Fibroblast of skin of right biceps (primary cell): Measurements from ENCODE around the gene CCL3.
"Not testable (repeated sequence)": the region's sequence is repeated elsewhere in the genome, so short reads cannot be mapped to it uniquely, and the experiment has no call there.

Experiments
- DNase-seq: peaks from one replicate; pipeline ENCODE4 v3.0.0-alpha.2; 2013

The CCL3 gene

GRCh38 chr17:36114971-36115648 is 25.2 kb upstream of the CCL3 start:
- DNase-seq = not testable (repeated sequence)

DNA sequence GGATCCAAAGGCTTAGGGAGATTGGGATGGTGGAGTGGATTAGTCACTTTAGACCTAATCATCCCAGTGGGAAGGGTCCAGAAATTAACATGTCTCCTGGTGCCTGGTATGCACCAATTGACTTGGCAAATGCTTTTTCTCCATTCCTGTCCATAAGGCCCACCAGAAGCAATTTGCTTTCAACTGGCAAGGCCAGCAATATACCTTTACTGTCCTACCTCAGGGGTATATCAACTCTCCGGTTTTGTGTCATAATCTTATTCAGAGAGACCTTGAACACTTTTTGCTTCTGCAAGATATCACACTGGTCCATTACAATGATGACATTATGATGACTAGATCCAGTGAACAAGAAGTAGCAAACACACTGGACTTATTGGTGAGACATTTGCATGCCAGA is 23.2 kb upstream of the CCL3 start:
- not testable (repeated sequence) for DNase-seq

- DNase-seq = no peak
Observed at GRCh38 chr17:36112572-36112971, 22.6 kb upstream of the CCL3 start.

DNA sequence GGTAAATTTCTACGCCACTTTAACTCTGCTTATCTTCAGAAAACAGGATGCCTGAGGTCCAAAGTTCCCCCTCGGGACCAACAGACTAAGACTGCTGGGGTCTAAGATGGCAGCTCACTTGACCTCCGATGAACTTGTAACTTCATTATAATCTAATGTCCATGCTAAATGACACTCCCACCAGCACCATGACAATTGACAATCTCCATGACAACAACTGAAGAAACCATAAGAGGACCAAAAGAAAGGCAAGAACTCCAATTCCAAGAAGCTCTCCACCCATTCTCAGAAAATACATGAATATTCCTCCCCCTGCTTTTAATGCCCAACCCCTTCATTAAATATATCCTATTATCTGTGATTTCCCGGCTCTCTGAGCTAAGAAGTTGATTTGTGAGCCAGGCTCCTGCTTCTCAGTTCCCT is 21.1 kb upstream of the CCL3 start:
- DNase-seq = no peak

DNA sequence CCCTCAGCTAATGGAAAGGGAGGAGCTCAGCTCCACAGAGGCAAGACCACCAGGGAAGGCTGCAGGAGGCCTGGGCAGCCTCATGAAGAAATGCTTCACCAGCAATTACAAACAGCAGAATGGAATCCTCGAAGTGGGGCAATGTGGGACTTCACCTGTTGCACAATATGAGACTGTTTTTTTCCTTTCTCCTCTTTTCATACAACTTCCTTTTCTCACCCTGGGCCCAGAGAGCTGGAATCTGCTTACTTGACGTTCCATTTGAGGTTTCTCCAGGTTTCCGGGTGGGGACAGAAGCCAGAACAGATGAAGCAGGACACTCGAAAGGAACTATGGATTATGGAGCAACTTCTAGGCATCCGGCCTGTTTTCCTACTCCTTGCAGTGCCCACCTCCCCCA is 18.3 kb upstream of the CCL3 start:
- DNase-seq = not testable (repeated sequence)

GRCh38 chr17:36107660-36108059 is 17.7 kb upstream of the CCL3 start:
- no peak for DNase-seq

DNA sequence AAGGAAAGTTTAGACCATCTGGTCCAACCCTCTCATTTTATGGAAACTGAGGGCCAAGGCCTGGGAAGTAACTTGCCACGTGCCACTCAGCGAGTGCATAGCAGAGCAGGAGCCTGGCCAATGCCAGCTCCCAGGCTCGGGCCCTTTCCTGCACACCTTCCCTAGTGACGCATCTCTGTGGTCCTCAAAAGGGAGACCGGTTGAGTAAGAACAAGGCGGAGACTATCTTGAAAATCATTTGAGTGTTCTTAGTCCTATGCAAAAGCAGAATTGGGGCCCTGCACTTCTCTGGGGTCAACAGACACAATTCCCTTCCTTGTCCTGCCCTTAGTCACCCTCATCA is 16.5 kb upstream of the CCL3 start:
- no peak for DNase-seq

GRCh38 chr17:36105781-36106492 is 16.0 kb upstream of the CCL3 start:
- no peak for DNase-seq

DNA sequence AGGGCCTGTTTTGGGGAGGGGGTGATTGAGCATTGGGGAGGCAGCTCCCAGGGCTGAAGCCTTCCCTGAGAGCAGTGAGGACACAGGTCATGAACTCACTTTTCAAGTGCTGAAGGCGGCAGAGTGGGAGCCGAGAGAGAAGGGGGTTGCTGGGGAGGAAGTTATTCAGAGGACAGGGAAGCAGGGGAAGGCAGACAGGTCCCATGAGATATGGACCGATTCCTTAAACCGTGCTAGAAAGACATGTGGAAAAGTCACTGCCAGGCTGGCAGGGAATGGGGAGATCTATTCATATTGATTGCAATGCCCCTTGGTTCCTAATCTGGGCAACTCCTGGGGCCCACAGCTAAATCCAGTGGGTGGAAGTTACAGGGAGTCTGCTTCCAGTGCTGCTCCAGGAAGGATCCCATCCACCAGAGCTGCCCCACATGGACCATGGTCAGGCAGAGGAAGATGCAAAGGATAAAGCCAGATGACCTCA is 14.8 kb upstream of the CCL3 start:
- DNase-seq = no peak

GRCh38 chr17:36104246-36104645 is 14.3 kb upstream of the CCL3 start:
- DNase-seq = not testable (repeated sequence)

- DNase-seq = not testable (repeated sequence)
Observed at GRCh38 chr17:36103401-36103975, 13.5 kb upstream of the CCL3 start, which contains the start of gene CCL4. CCL4 (plus strand) TSS chr17:36103827; CDS start chr17:36103906, 79 bp downstream.

DNA sequence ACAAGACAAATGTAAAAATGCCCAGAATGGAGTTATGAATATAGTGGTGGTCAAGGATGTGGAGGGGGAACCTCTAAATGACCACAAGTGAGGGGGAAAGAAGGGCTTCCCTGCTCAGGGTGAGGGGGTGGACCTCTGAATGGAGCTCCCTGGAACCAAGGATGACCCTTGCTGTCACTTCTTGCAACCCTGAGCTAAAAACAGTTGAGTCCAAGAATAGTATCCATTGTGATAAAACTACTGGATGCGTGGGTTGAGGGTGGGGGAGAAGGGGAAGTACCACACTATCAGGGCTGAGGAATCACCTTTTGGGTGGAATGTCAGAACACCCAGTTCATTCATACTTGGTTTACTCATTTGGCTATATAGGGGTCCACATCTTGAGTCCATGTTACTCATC is 9.1 kb upstream of the CCL3 start:
- not testable (repeated sequence) for DNase-seq

- DNase-seq = no peak
Observed at GRCh38 chr17:36095992-36096391, 6.0 kb upstream of the CCL3 start.

DNA sequence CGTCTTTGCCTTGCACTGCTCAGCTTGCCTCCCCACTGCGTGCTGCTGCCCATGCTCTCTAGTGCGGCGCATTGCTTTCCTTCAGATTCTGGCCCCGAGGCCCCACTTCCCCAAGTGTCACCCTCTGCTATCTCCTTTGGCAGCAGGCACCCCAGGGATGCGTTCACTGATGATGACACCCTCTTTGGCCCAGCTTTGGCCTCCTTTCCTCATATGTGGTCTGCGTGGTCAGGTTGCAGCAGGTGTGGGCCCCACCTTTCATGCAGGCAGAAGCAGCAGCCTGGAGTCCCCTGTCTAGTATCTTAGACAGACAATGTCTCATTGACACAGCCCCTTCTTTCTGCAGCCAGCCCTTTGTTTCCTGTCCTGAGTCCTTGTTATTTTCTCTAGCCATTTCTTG is 4.8 kb upstream of the CCL3 start:
- no peak for DNase-seq

- no peak for DNase-seq
Observed at GRCh38 chr17:36094232-36094631, 4.3 kb upstream of the CCL3 start.

DNA sequence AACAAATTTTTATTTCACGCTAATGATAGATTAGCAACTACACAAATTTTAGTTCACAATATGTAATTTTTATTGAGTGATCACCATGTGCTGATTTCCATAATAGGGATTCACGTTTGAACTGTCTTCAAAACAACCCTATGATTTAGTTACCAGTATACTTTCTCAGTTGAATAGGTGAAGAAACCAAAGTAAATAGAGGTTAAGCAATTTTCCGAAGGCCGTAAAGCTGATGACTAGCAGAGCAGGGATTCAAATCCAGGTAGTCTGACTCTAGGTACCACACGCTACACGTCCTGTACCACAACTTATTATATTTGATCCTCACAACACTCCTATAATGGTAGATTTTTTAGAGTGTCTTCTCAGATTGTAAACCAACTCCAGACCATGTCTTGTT is 2.8 kb upstream of the CCL3 start:
- not testable (repeated sequence) for DNase-seq

DNA sequence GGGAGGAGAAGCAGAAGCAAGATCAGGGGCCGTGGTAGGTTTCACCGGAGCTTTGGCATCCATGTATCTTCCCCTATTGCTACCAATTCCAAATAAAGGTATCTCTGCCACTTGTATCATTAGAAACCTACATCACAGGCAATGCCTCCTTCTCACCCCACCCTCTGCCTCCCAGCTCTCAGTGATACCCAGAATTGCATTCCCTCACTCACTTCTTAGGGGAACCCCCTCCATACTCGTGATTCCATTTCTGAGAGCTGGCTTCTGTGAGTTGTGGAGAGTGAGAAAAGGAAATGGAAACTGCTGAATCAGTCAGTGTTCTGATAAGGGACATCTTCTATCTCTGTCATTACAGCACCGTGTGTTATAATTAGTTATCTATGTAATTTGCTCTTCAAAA is 2.3 kb upstream of the CCL3 start:
- no peak for DNase-seq

DNA sequence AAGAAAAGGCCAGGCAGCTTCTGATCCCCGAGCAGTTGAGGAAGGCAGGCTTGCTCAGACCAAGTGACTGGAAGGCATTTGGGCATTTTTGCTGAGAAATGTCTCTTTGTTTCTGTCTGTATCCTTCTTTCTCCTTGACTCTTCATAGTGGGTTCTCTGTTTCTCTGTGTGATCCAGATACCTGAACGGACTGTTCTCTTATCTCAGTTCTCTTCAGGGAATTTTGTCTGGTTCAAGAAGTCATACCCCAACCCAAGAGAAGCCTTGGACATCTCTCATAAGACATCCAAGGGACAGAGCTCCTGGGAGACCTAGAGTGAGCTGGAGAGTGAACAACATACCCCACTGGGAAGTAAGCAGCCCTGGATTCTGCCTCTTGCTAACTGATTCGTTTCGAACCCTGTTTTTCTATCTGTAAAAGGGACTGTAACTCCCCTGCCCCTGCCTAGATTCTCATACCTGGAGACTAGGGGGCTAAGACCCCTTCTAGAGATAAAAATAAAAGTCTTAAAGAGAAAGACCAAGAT is 541 bp downstream of the CCL3 start:
- DNase-seq = no peak

DNA sequence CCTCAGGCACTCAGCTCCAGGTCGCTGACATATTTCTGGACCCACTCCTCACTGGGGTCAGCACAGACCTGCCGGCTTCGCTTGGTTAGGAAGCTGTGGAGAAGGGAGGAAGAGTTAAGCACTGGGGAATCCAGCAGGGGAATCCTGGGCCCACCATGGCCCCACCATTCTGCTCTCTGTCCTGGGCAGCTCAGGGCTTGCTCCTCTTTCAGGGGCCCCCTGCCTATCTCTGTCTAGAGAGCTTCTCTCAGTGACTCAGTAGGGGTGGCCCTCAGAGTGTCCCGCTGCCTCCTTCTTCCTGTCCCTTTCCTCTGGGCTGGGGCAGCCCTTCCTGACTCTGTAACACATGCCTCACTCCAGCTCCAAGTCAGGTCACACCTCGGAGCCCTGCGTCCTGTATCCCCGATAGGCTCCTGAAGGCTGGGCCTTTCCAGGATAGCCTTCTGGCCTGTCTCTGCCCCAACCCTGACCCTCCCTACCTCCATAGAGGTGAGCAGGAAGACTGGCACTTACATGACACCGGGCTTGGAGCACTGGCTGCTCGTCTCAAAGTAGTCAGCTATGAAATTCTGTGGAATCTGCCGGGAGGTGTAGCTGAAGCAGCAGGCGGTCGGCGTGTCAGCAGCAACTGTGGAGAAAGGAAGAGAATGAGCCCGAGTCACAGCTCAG is 1.1 kb downstream of the CCL3 start:
- DNase-seq = no peak

DNA sequence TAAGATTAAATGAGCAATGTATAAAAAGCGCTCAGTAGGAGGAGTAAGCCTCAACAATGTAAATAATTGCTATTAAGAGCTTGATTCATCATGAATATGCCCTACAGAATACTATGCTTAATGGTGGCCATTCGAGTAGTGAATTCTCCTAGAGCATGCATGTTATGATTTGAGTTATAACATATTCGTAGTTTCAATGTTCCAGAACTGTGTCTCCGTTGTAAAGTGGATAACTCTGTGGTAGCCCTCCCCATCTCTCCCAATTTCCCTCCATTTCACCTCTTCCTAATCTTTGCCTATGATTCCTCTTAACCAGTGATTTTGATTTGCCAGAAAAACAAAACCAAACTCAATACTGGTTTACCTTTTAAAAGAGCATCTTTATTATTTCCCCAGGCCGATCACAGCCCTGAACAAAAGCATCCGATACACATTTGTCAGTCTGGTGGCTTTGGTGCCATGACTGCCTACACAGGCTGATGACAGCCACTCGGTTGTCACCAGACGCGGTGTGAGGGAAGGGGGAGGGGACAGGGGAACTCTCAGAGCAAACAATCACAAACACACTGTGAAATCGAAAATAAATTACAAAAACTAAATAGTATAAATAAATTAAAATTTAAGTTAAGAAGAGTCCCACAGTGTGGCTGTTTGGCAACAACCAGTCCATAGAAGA is 1.9 kb downstream of the CCL3 start:
- not testable (repeated sequence) for DNase-seq

GRCh38 chr17:36087471-36087870 is 2.5 kb downstream of the CCL3 start:
- DNase-seq = not testable (repeated sequence)

GRCh38 chr17:36086791-36087190 is 3.2 kb downstream of the CCL3 start:
- DNase-seq = no peak

GRCh38 chr17:36085765-36086164 is 4.2 kb downstream of the CCL3 start:
- DNase-seq = no peak
